Lung (tissue), 12 donors: ENCODE data around the gene LDLRAD2. TPM values are rescaled to one million over a fixed set of nuclear protein-coding genes. Genes with fewer than 3 reads are reported as not detected.

Source experiments
- ATAC-seq: fragments of 200-7000 bp; cut with Tn5 transposase; one replicate; pipeline ENCODE4 v1.9.1; 2020; ENCODE audit warnings: moderate number of reproducible peaks; ENCODE audit not compliant: insufficient read depth, low FRiP score
- DNase-seq, 3 donors: peaks; one replicate each; pipeline ENCODE4 v3.0.0-alpha.2; 2013 to 2017
- H3K27ac ChIP-seq, 2 donors: one replicate each; pipeline ENCODE4 v1.5.1; 2013; ENCODE audit warnings: mild to moderate bottlenecking in 2 of 2, moderate library complexity in 2 of 2, control low read depth in 1 of 2, inconsistent platforms in 1 of 2, low read depth in 1 of 2, low read length in 1 of 2
- H3K27me3 ChIP-seq, 3 donors: one replicate each; pipeline ENCODE4 v1.5.1; 2013; ENCODE audit warnings: low read length in 2 of 3; ENCODE audit not compliant: control insufficient read depth in 3 of 3, insufficient read depth in 3 of 3
- H3K36me3 ChIP-seq, 4 donors: one replicate each; pipeline ENCODE4 v1.5.1; 2013; ENCODE audit warnings: low read length in 4 of 4, mild to moderate bottlenecking in 1 of 4, moderate library complexity in 1 of 4; ENCODE audit not compliant: control insufficient read depth in 4 of 4, insufficient read depth in 4 of 4
- H3K4me1 ChIP-seq, 5 donors: one replicate each; pipeline ENCODE4 v1.5.1; 2013; ENCODE audit warnings: low read length in 5 of 5, mild to moderate bottlenecking in 2 of 5, moderate library complexity in 1 of 5; ENCODE audit not compliant: control insufficient read depth in 5 of 5, insufficient read depth in 5 of 5
- H3K4me3 ChIP-seq: one replicate; pipeline ENCODE4 v1.5.1; 2013; ENCODE audit warnings: mild to moderate bottlenecking, control low read depth, moderate library complexity
- H3K9ac ChIP-seq, 2 donors: one replicate each; pipeline ENCODE4 v1.5.1; 2013; ENCODE audit warnings: low read length in 2 of 2, control low read depth in 1 of 2; ENCODE audit not compliant: insufficient read depth in 1 of 2
- H3K9me3 ChIP-seq, 4 donors: one replicate each; pipeline ENCODE4 v1.5.1; 2013; ENCODE audit warnings: low read length in 3 of 4, mild to moderate bottlenecking in 1 of 4, moderate library complexity in 1 of 4; ENCODE audit not compliant: control insufficient read depth in 4 of 4, insufficient read depth in 3 of 4
- CTCF ChIP-seq: IDR thresholded peaks from 2 replicates; pipeline ENCODE4 v1.5.1; 2012; ENCODE audit warnings: mild to moderate bottlenecking; ENCODE audit errors: control extremely low read depth, extremely low read depth
- WGBS, 2 donors: extraction: QIAGEN DNeasy Blood & Tissue Kit; methylation state at CpG; one replicate each; pipeline ENCODE4 v1.1.7; 2013; 5-methylcytosine and 5-hydroxymethylcytosine counted together
- polyA plus RNA-seq, 2 donors: library from polyadenylated mRNA; stranded (reverse); fragments of 200-250 nt; gene quantifications; one replicate each; pipeline ENCODE4 v1.2.1, GENCODE V29; 2013
- total RNA-seq, 2 donors: library from RNA; depleted of rRNA in 1 of 2; stranded (reverse); fragments of >200 nt in 1 of 2; gene quantifications; one replicate each; pipeline ENCODE4 v1.2.1, GENCODE V29; 2014 to 2021
- donor health status: control.
- donor health status: control.
- donor health status: Bipolar disorder and iron deficiency.
- donor health status: healthy.
- donor health status: DM: yes; HTN: yes; CAD: no.

Gene LDLRAD2
- total and polyA plus RNA-seq, 4 donors: 0.20 to 2.8 (median 0.54) TPM

GRCh38 chr1:21874328-21874727 lies 62.3 kb downstream of the LDLRAD2 start:
- peaks cover 0 to 2% (median 0%) of the 10 kb centered on the region in 4 donors for H3K9me3 ChIP-seq
- H3K9ac ChIP-seq: no peak overlapping the region
- TF ChIP-seq CTCF: no peak
- H3K36me3 ChIP-seq: peaks cover 3 to 72% (median 32%) of the 10 kb centered on the region in 4 donors
- H3K27ac ChIP-seq: no peak overlapping the region
- H3K4me1 ChIP-seq: peaks cover 0 to 4% (median 0%) of the 10 kb centered on the region in 5 donors
- no peak overlapping the region for H3K4me3 ChIP-seq
- 92 to 95% methylated on average over 15 to 16 of the region's 16 CpGs for WGBS, 2 donors
- no peaks in the 10 kb centered on the region for H3K27me3 ChIP-seq
- no peak for DNase-seq
- ATAC-seq: no peak

Other genes starting within 250 kb of the LDLRAD2 start
- gene RAP1GAP, start 142.9 kb upstream of the LDLRAD2 start, total RNA-seq: 10 to 100 TPM; 14.6 to 41.4 TPM
- 10 to 100 TPM in 1 of 2 donors, 1 to 10 TPM in 1; 5.6 to 64.7 TPM for gene RAP1GAP, start 142.9 kb upstream of the LDLRAD2 start, polyA plus RNA-seq
- 100 to 1,000 TPM in 1 of 2 donors, 10 to 100 TPM in 1; 47.2 to 107 TPM for gene USP48, start 29.1 kb upstream of the LDLRAD2 start, total RNA-seq
- 10 to 100 TPM; 15.6 to 19.8 TPM for gene USP48, start 29.1 kb upstream of the LDLRAD2 start, polyA plus RNA-seq
- gene HSPG2, start 125.0 kb downstream of the LDLRAD2 start, total RNA-seq: 100 to 1,000 TPM; 180 to 335 TPM
- gene HSPG2, start 125.0 kb downstream of the LDLRAD2 start, polyA plus RNA-seq: 100 to 1,000 TPM in 1 of 2 donors, 10 to 100 TPM in 1; 58.0 to 100 TPM
- 1 to 10 TPM in 1 of 2 donors, not detected in 1; 6.7 TPM for gene CELA3B, start 164.8 kb downstream of the LDLRAD2 start, total RNA-seq
- under 1 TPM; 0.18 to 0.37 TPM for gene CELA3B, start 164.8 kb downstream of the LDLRAD2 start, polyA plus RNA-seq
- gene CELA3A, start 189.4 kb downstream of the LDLRAD2 start, total RNA-seq: 10 to 100 TPM in 1 of 2 donors, not detected in 1; 11.7 TPM
- gene CELA3A, start 189.4 kb downstream of the LDLRAD2 start, polyA plus RNA-seq: under 1 TPM; 0.26 to 0.92 TPM
- 100 to 1,000 TPM; 225 to 231 TPM for gene CDC42, start 240.4 kb downstream of the LDLRAD2 start, total RNA-seq
- gene CDC42, start 240.4 kb downstream of the LDLRAD2 start, polyA plus RNA-seq: 100 to 1,000 TPM; 137 to 213 TPM